ENCODE results near the gene TCHP.
"Not testable (repeated sequence)": the region's sequence is repeated elsewhere in the genome, so short reads cannot be mapped to it uniquely, and the experiment has no call there.

Gene TCHP, protein sequence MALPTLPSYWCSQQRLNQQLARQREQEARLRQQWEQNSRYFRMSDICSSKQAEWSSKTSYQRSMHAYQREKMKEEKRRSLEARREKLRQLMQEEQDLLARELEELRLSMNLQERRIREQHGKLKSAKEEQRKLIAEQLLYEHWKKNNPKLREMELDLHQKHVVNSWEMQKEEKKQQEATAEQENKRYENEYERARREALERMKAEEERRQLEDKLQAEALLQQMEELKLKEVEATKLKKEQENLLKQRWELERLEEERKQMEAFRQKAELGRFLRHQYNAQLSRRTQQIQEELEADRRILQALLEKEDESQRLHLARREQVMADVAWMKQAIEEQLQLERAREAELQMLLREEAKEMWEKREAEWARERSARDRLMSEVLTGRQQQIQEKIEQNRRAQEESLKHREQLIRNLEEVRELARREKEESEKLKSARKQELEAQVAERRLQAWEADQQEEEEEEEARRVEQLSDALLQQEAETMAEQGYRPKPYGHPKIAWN
- 59.2 to 65.8 reads per million in 2 donors for total RNA-seq

DNA sequence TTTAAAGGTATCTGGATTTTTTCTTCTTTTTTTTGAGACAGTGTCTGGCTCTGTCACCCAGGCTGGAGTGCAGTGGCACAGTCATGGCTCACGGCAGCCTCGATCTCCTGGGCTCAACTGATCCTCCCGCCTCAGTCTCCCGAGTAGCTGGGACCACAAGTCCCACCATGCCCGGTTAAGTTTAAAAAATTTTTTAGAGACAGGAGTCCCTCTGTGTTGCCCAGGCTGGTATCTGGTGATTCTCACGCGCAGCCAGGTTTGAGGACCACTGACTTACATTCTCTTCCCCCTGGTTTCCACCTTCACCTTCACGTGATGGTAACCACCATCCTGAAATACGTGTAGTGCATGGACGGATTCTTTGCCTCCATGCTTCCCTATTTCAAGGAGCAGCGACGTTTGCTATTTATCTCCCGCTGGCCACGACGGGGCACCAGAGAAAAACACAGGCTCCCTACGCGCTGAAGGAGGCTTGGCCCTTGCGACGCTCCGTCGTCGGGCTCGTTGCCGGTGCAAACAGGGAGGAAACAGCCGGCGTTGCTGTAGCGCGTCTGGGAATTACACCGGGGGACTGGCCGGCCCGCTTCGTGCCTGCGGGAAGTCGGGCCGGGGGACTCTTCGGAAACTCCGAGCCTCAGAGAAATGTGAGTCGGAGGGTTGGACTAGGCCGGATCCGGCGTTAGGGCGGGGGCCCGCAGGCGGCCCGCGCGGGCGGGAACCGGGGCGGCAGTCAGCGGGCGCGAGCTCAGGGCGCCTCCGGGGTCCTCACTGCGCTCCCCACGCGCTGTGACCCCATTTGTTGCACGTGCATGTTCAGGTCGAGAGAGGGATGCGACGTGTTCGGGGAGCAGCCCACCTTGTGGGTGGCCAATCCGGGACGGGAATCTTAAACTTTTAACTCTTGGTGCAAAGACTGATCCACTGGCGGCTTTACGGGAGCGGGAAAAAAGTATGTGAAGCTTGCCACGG lies at the start of gene TCHP:
TCHP (plus strand) TSS at position 492 of the 969 bp plus-strand sequence. CDS start 2,753 bp downstream, outside the sequence.
- peak; percentile 47 for DNase-seq

DNA sequence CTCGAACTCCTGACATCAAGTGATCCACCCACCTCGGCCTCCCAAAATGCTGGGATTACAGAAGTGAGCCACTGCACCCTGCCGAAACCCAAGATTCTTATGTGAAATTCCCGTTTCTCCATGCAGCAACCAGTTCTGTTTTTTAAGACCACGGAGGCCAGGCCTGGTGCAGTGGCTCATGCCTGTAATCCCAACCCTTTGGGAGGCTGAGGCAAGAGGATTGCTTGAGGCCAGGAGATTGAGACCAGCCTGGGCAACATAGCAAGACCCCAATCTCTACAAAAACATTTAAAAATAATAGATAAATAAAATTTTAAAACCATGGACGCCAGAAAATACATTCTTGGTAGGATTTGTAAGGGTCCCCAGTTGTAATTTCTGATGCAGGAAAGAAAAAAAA lies 49.6 kb upstream of the TCHP start:
- not testable (repeated sequence) for DNase-seq

DNA sequence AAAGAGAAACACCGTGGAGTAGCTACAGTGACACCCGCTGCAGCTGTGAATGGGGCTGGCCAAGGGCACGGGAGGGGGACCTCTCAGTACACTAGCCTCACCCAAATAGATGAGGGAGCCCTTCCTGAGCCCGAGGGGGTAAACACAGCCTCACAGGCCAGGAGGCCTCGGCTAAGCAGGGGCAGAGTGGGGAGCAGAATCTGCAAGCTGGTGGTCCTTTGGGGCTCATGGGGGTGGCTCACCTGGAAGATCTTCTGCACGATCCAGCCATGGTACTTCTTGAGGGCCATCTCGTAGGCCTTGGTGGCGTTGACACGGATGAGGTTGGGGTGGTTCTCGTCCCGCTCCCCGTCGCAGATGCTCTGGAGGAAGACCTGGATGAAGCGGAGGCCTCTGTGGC lies 44.7 kb upstream of the TCHP start:
- no peak for DNase-seq

GRCh38 chr12:109857715-109858114 lies 42.4 kb upstream of the TCHP start:
- DNase-seq = no peak

GRCh38 chr12:109858764-109859163 lies 41.3 kb upstream of the TCHP start:
- DNase-seq = no peak

- DNase-seq = no peak
Observed at GRCh38 chr12:109860977-109861376, 39.1 kb upstream of the TCHP start.

- DNase-seq = no peak
Observed at GRCh38 chr12:109861689-109862314, 38.3 kb upstream of the TCHP start.

DNA sequence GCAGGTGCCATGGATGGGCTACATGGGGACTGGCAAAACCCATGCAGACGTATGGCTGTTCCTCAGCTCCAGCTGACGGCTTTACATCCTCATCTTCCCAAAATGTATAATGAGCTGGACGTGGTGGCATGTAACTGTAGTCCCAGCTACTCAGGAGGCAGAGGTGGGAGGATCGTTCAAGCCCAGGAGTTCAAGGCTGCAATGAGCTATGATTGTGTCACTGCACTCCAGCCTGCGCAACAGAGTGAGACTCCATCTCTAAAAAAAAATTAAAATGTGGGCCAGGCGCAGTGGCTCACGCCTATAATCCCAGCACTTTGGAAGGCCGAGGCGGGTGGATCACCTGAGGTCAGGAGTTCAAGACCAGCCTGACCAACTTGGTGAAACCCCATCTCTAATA lies 37.6 kb upstream of the TCHP start:
- DNase-seq = not testable (repeated sequence)

DNA sequence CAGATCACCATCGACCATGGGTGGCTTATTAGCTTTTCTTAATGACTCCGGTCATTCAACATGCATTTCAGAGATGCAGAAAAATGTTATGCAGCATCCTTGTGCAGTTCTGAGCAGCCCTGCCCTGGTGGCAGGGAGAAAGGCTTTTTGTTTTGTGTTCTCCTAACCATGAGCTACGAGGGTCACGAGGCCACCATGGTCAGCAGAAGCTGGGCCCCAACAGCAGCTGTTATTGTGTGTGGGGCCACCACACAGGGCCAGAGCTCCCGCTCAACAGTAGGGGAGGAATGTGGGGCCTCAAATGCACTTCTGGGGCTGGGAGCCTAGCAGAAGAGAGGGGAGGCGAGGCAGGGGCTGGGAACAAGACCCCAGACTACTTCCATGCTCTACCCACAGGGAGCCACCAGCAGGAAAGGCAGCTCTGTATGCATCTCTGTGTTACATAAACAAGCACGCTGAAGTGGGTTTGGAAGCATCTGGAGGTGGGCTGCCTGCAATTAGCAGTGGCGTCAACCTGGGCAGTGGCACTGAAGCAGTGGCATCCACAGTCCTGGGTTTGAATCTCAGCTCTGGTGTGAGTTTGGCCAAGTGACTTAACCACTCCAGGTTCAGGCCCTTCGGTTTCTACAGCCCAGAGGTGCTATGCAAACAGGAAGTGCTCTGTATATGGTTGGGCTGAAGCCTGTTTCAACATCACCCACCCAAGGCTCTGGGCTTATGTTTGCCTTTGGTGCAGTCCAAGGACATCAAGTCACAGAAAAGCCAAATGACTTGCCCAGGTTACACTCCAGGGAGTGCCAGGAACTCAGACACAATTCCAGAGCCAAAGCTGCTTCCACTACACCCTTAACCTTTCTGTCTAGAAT lies 36.0 kb upstream of the TCHP start:
- DNase-seq = no peak

DNA sequence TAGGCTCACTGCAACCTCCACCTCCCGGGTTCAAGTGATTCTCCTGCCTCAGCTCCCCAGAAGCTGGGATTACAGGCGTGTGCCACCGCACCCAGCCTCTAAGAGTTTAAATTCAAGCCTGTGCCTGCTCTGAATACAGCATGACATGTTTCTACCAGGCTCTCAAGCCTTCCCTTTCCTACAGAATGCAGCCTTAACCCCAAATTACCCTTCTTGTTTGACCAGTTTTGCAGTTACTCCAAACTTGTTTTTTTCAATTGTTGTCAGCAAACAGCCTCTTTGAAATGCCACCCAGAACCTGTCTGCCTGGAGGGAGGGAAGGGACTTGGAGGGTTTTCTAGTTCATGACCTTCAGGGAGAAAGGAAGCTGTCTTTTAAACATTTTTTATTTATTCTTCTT lies 35.2 kb upstream of the TCHP start:
- DNase-seq = no peak

GRCh38 chr12:109868182-109869051 lies 31.7 kb upstream of the TCHP start:
- DNase-seq = no peak

DNA sequence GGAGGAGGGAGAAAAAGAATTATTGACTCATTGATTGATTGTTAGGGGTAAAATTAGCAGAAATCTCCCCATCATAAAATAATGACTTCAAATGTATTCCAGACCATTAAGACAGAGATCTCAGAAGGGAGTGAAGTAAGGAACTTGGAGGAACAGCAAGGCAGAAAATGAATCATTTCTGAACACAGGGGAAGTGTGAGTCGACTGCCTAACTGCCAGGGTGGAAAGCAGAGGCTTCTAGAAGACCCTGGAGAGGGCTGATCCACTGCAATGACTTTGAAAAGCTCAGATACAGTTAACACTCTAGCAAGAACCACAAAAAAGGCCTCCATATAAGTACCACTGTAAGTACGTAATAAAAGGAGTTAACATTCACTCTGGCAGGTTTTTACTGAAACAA lies 29.4 kb upstream of the TCHP start:
- no peak for DNase-seq

DNA sequence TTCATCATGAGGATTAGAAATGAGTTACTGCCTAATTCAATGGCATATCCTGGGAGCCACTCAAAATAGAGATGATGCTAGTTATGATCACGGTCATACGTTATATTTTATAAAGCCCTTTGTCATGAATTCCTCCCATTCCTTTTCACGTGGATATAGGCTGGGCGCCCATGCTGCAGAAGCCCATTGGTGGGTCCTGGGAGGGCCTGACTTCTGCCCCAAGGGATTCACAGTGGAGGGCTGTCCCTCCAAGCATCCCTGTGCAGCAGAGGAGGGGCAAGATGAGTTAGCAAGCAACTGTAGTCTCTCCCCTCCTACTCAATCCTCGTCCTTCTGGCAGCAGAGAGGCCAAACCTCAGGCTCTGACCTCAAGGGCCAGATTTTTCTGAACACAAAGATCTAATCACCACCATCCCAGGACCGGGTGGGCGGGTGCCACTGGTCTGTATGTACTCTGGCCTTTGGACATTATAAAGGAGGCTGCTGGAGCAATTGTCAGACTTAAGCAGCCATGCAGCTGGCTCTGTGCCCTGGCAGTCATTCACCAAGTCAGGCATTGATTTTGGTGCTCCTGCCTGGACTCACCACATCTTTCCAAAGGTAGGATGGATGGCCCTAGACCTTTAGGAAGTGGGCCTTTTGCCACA lies 28.3 kb upstream of the TCHP start:
- DNase-seq = no peak

- no peak for DNase-seq
Observed at GRCh38 chr12:109873653-109874052, 26.4 kb upstream of the TCHP start.

DNA sequence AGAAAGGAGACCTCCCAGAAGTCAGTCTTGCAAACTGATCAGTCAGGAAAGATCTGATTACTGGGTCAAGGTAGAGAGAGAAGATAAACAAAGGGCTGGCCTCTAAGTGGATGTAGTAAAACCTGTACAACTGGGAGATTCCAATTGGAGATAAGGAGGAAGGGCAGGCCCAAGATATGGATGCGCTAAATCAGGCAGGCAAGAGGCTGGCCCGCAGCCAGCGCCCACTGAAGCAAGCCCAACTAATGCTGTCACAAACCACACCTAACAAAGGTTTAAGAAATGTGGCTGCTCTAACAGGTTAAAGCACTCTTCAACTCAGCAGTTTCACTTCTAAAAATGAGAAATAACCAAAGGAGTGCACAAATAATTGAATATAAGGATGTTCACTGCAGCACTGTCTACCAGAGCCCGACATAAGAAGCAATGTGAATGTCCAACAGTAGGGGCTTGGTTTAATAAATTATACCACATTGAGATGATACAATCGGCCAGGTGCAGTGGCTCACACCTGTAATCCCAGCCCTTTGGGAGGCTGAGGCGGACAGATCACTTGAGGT lies 24.4 kb upstream of the TCHP start:
- no peak for DNase-seq

GRCh38 chr12:109876406-109876805 lies 23.7 kb upstream of the TCHP start:
- DNase-seq = no peak

DNA sequence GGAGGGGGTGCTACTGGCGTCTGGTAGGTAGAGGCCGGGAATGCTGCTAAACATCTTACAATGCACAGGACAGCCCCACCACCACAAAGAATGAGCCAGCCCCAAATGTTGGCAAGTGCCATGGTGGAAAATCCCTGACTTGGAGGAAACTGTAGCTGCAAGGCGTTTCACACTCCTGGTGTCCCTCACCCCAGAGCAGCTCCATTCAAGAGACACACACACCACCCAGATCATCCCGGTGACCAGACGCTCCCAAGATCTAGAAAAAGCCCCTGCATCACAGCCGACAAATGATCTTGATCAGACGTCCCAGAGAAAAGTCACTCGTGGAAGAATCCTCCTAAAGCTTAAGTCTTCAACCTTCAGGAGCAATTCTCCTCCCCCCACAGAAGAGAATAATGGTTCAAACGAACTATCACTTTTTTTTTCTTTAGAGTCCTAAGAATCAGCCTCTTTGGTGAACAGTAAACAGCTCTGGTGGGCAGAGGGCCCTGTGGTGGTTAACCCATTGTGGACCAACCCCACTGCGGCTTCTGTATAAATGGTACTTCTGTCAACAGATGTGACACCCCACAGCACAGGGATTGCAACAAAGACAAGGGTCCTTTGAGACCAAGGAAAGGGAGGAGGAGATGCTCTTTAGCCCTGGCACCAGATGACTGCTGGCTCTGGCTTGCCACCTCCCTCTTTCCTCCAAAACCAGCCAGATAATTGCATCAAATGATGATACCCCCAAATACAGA lies 22.4 kb upstream of the TCHP start:
- no peak for DNase-seq

GRCh38 chr12:109878247-109878625 lies 21.8 kb upstream of the TCHP start:
- no peak for DNase-seq

- DNase-seq = no peak
Observed at GRCh38 chr12:109878749-109879148, 21.3 kb upstream of the TCHP start.

Data from activated gamma-delta T cell (primary cell).